K562 (cell line): ENCODE measurements around the gene NAPEPLD. TPM values are rescaled to one million over a fixed set of nuclear protein-coding genes. Genes with fewer than 3 reads are reported as not detected.

Experiments used
- ASH1L ChIP-seq: fragments of 450-650 bp; IDR thresholded peaks from 2 replicates; pipeline ENCODE4 v1.6.1; 2018; ENCODE audit warnings: borderline replicate concordance, mild to moderate bottlenecking, low read depth; ENCODE audit not compliant: partially characterized antibody
- BRCA1 ChIP-seq, 2 experiments: fragments of 450-650 bp in 1 of 2; sonication (generic) in 1 of 2; formaldehyde crosslinking in 1 of 2; IDR thresholded peaks; 2 replicates each; pipeline versions ENCODE4 v1.5.0 to v1.6.1; 2017 to 2020; ENCODE audit warnings: mild to moderate bottlenecking in 1 of 2, missing genetic modification reagents in 1 of 2
- CBFA2T3 ChIP-seq: fragments of 450-650 bp; IDR thresholded peaks from 2 replicates; pipeline ENCODE4 v1.6.1; 2017
- CCAR2 ChIP-seq: fragments of 200-400 bp; formaldehyde crosslinking; IDR thresholded peaks from 2 replicates; pipeline ENCODE4 v1.6.1; 2017; ENCODE audit warnings: mild to moderate bottlenecking, low read depth, low read length
- CTBP1 ChIP-seq: fragments of 450-650 bp; IDR thresholded peaks from 2 replicates; pipeline ENCODE4 v1.6.1; 2016; ENCODE audit warnings: borderline replicate concordance
- DACH1 ChIP-seq: fragments of 450-650 bp; IDR thresholded peaks from 2 replicates; pipeline ENCODE4 v1.6.1; 2018; ENCODE audit not compliant: partially characterized antibody
- HMG20A ChIP-seq: fragments of 450-650 bp; formaldehyde crosslinking; conservative IDR thresholded peaks from 2 replicates; pipeline ENCODE4 v1.4.0; 2020; ENCODE audit warnings: mild to moderate bottlenecking, mixed read lengths
- MED1 ChIP-seq: sonication (generic); formaldehyde crosslinking; IDR thresholded peaks from 2 replicates; pipeline ENCODE4 v1.8.1; 2023; ENCODE audit warnings: missing genetic modification reagents, borderline replicate concordance
- OTX1 ChIP-seq: fragments of 450-650 bp; formaldehyde crosslinking; IDR thresholded peaks from 2 replicates; pipeline ENCODE4 v1.4.0; 2022; ENCODE audit warnings: mild to moderate bottlenecking
- PHB2 ChIP-seq: fragments of 450-650 bp; IDR thresholded peaks from 2 replicates; pipeline ENCODE4 v1.6.1; 2017; ENCODE audit warnings: low read depth
- PHF20 ChIP-seq: fragments of 450-650 bp; IDR thresholded peaks from 2 replicates; pipeline ENCODE4 v1.6.1; 2018; ENCODE audit not compliant: partially characterized antibody
- PPARD ChIP-seq: fragments of 250-450 bp; sonication (Bioruptor Pico); IDR thresholded peaks from 2 replicates; pipeline ENCODE4 v1.8.0; 2022; ENCODE audit warnings: inconsistent platforms, mild to moderate bottlenecking, moderate library complexity
- SLC30A9 ChIP-seq: fragments of 250-450 bp; sonication (Bioruptor Pico); IDR thresholded peaks from 2 replicates; pipeline ENCODE4 v1.8.0; 2022; ENCODE audit warnings: mild to moderate bottlenecking, moderate library complexity
- ZNF274 ChIP-seq: IDR thresholded peaks from 2 replicates; pipeline ENCODE4 v1.6.1; 2011; ENCODE audit warnings: low read depth, mild to moderate bottlenecking, low read length, moderate library complexity, borderline replicate concordance
- ZNF324 ChIP-seq: fragments of 250-450 bp; sonication (Bioruptor Pico); IDR thresholded peaks from 2 replicates; pipeline ENCODE4 v1.4.0; 2020; ENCODE audit warnings: mild to moderate bottlenecking
- ZNF551 ChIP-seq: fragments of 250-450 bp; sonication (Bioruptor Pico); IDR thresholded peaks from 2 replicates; pipeline ENCODE4 v1.5.0; 2021; ENCODE audit warnings: mild to moderate bottlenecking, moderate library complexity
- ZNF561 ChIP-seq: fragments of 450-650 bp; formaldehyde crosslinking; conservative IDR thresholded peaks from 2 replicates; pipeline ENCODE4 v1.4.0; 2020; ENCODE audit warnings: mild to moderate bottlenecking, moderate library complexity
- polyA plus RNA-seq, 8 experiments: library from polyadenylated mRNA; depleted of rRNA in 4 of 8; stranded (reverse) in 5 of 8; unstranded in 3 of 8; fragments of >200 nt; fragmentation: Nextera tagmentation in 2 of 8; fragmentation: Illumina TruSeq in 1 of 8; extraction: Ambion mirVana in 2 of 8; extraction: Trizol in 1 of 8; gene quantifications; 2 replicates each; pipeline versions ENCODE4 v1.2.1 to v1.2.3, GENCODE V29; 2011 to 2014; ENCODE audit warnings: inconsistent platforms in 1 of 8, missing spikeins in 1 of 8
- total RNA-seq, 7 experiments: library from RNA; depleted of rRNA in 6 of 7; stranded (reverse); fragments of >200 nt in 6 of 7; fragmentation: Illumina TruSeq in 2 of 7; extraction: Trizol in 2 of 7; gene quantifications; 2 replicates each; pipeline versions ENCODE4 v1.2.1 to v1.2.3, GENCODE V29; 2011 to 2021; ENCODE audit warnings: low replicate concordance in 1 of 7
- TF ChIP-seq, protein P1 (sequence below): IDR thresholded peaks from 3 replicates; pipeline ENCODE4 v1.6.1; 2011; ENCODE audit warnings: borderline replicate concordance, mild to moderate bottlenecking, moderate library complexity; ENCODE audit not compliant: insufficient read length; ENCODE audit errors: extremely low read depth
- TF ChIP-seq, protein P2 (sequence below): fragments of 250-450 bp; sonication (Bioruptor Pico); IDR thresholded peaks from 2 replicates; pipeline ENCODE4 v1.5.1; 2021; ENCODE audit warnings: mild to moderate bottlenecking
- TF ChIP-seq, protein P3 (sequence below): fragments of 450-650 bp; IDR thresholded peaks from 2 replicates; pipeline ENCODE4 v1.6.1; 2016; ENCODE audit warnings: antibody characterized with exemption
- TF ChIP-seq, protein P4 (sequence below): sonication (generic); formaldehyde crosslinking; IDR thresholded peaks from 2 replicates; pipeline ENCODE4 v1.8.0; 2022; ENCODE audit warnings: missing genetic modification reagents, mild to moderate bottlenecking, moderate library complexity, borderline replicate concordance
- TF ChIP-seq, protein P5 (sequence below): IDR thresholded peaks from 2 replicates; pipeline ENCODE4 v1.6.1; 2014; ENCODE audit warnings: antibody characterized with exemption

The NAPEPLD gene
- total and polyA plus RNA-seq, 9 of the 15 experiments (the other 6 are each of a cell fraction or from before 2014, with no cell fraction given) = 3.2 to 11.0 (median 7.5) TPM

DNA sequence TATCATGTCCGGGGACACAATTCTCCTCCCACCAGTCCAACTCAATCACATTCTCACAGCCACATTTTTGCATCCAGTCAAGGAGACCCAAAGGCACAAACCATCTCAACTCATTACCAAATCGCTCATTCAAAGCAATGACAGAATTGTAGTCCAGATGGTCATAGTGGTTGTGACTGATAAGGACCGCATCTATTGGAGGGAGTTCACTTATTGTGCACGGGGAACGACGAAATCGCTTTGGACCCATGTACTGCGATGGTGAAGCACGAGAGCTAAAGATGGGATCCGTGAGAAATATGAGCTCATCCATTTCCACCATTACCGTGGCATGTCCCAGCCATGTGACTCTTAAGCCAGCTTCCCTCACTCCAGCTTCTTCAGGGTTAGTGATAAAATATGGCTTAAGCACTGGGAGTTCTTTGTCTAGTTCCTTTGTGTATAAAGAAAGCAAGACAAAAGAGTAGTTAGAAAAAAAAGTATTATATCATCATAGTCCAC lies 29.1 kb downstream of the NAPEPLD start (continued):
- TF ChIP-seq, protein P1, sequence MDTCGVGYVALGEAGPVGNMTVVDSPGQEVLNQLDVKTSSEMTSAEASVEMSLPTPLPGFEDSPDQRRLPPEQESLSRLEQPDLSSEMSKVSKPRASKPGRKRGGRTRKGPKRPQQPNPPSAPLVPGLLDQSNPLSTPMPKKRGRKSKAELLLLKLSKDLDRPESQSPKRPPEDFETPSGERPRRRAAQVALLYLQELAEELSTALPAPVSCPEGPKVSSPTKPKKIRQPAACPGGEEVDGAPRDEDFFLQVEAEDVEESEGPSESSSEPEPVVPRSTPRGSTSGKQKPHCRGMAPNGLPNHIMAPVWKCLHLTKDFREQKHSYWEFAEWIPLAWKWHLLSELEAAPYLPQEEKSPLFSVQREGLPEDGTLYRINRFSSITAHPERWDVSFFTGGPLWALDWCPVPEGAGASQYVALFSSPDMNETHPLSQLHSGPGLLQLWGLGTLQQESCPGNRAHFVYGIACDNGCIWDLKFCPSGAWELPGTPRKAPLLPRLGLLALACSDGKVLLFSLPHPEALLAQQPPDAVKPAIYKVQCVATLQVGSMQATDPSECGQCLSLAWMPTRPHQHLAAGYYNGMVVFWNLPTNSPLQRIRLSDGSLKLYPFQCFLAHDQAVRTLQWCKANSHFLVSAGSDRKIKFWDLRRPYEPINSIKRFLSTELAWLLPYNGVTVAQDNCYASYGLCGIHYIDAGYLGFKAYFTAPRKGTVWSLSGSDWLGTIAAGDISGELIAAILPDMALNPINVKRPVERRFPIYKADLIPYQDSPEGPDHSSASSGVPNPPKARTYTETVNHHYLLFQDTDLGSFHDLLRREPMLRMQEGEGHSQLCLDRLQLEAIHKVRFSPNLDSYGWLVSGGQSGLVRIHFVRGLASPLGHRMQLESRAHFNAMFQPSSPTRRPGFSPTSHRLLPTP = no peak
- TF ChIP-seq, protein P2, sequence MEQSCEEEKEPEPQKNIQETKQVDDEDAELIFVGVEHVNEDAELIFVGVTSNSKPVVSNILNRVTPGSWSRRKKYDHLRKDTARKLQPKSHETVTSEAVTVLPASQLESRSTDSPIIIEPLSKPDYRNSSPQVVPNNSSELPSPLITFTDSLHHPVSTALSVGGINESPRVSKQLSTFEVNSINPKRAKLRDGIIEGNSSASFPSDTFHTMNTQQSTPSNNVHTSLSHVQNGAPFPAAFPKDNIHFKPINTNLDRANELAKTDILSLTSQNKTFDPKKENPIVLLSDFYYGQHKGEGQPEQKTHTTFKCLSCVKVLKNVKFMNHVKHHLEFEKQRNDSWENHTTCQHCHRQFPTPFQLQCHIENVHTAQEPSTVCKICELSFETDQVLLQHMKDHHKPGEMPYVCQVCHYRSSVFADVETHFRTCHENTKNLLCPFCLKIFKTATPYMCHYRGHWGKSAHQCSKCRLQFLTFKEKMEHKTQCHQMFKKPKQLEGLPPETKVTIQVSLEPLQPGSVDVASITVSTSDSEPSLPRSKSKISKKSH = no peak
- TF ChIP-seq OTX1 (CRISPR knock-in tag) (no peak), ZNF274 (peak; percentile 38; the same call in 1 of the 2 replicates), ASH1L (no peak), ZNF561 (no peak), CCAR2 (no peak), DACH1 (peak; percentile 83), SLC30A9 (CRISPR knock-in tag) (no peak), PHB2 (peak; percentile 89), BRCA1 (IDR thresholded peaks at IDR 0.05) (no peak), BRCA1 (CRISPR knock-in tag; IDR thresholded peaks at IDR 0.05) (no peak), HMG20A (CRISPR knock-in tag) (no peak), CTBP1 (peak; percentile 100), ZNF324 (CRISPR knock-in tag) (0 out of 2 replicates have a peak, but pooled peaks have one; percentile 13), ZNF551 (CRISPR knock-in tag) (no peak), MED1 (CRISPR knock-in tag) (no peak), CBFA2T3 (peak; percentile 99), PPARD (no peak), PHF20 (no peak)
- TF ChIP-seq, protein P3, sequence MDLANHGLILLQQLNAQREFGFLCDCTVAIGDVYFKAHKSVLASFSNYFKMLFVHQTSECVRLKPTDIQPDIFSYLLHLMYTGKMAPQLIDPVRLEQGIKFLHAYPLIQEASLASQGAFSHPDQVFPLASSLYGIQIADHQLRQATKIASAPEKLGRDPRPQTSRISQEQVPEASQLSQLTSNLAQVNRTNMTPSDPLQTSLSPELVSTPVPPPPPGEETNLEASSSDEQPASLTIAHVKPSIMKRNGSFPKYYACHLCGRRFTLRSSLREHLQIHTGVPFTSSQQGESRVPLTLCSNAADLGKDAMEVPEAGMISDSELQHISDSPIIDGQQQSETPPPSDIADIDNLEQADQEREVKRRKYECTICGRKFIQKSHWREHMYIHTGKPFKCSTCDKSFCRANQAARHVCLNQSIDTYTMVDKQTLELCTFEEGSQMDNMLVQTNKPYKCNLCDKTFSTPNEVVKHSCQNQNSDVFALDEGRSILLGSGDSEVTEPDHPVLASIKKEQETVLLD = peak; percentile 82
- TF ChIP-seq, protein P4, sequence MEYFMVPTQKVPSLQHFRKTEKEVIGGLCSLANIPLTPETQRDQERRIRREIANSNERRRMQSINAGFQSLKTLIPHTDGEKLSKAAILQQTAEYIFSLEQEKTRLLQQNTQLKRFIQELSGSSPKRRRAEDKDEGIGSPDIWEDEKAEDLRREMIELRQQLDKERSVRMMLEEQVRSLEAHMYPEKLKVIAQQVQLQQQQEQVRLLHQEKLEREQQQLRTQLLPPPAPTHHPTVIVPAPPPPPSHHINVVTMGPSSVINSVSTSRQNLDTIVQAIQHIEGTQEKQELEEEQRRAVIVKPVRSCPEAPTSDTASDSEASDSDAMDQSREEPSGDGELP = peak; percentile 79
- TF ChIP-seq, protein P5, sequence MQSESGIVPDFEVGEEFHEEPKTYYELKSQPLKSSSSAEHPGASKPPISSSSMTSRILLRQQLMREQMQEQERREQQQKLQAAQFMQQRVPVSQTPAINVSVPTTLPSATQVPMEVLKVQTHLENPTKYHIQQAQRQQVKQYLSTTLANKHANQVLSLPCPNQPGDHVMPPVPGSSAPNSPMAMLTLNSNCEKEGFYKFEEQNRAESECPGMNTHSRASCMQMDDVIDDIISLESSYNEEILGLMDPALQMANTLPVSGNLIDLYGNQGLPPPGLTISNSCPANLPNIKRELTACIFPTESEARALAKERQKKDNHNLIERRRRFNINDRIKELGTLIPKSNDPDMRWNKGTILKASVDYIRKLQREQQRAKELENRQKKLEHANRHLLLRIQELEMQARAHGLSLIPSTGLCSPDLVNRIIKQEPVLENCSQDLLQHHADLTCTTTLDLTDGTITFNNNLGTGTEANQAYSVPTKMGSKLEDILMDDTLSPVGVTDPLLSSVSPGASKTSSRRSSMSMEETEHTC = peak; percentile 68
